Neural cell (in vitro differentiated cells): ENCODE data around the gene LFNG. TPM values are rescaled to one million over a fixed set of nuclear protein-coding genes. Genes with fewer than 3 reads are reported as not detected.
"Not testable (repeated sequence)": the region's sequence is repeated elsewhere in the genome, so short reads cannot be mapped to it uniquely, and the experiment has no call there.

ENCODE experiments used
- H2AFZ ChIP-seq: fragments of 200-600, 300-800 bp; sonication (generic), shearing (Covaris generic); 2 replicates; pipeline ENCODE4 v1.6.0; 2014; ENCODE audit warnings: low read depth, mild to moderate bottlenecking, antibody characterized with exemption, low read length, moderate library complexity
- H3F3A ChIP-seq: fragments of 200-600 bp; shearing (Covaris generic); 2 replicates; pipeline ENCODE4 v1.6.1; 2016; ENCODE audit warnings: mild to moderate bottlenecking, moderate library complexity, mixed read lengths, antibody characterized with exemption, low read length; ENCODE audit not compliant: insufficient read depth, poor library complexity, severe bottlenecking
- H3K27ac ChIP-seq: fragments of 200-600, 300-800 bp; sonication (generic), shearing (Covaris generic); 2 replicates; pipeline ENCODE4 v1.5.1; 2014; ENCODE audit warnings: mild to moderate bottlenecking, low read length, moderate library complexity
- H3K27me3 ChIP-seq: fragments of 300-800, 200-600 bp; sonication (generic), shearing (Covaris generic); 2 replicates; pipeline ENCODE4 v1.6.0; 2014; ENCODE audit warnings: mild to moderate bottlenecking, low read depth, low read length, moderate library complexity; ENCODE audit not compliant: insufficient read depth
- H3K36me3 ChIP-seq: fragments of 300-800, 200-600 bp; sonication (generic), shearing (Covaris generic); 2 replicates; pipeline ENCODE4 v1.5.1; 2014; ENCODE audit warnings: mild to moderate bottlenecking, antibody characterized with exemption, low read length, moderate library complexity; ENCODE audit not compliant: insufficient read depth
- H3K4me2 ChIP-seq: fragments of 300-800, 200-600 bp; sonication (generic), shearing (Covaris generic); 2 replicates; pipeline ENCODE4 v1.6.0; 2014; ENCODE audit warnings: mild to moderate bottlenecking, low read length
- H3K4me3 ChIP-seq: fragments of 300-800, 200-600 bp; sonication (generic), shearing (Covaris generic); 2 replicates; pipeline ENCODE4 v1.5.1; 2014; ENCODE audit warnings: mild to moderate bottlenecking, low read length, moderate library complexity
- H3K79me2 ChIP-seq: fragments of 200-600 bp; shearing (Covaris generic); replicated peaks from 2 replicates; pipeline ENCODE4 v1.6.0; 2014; ENCODE audit warnings: mild to moderate bottlenecking, low read length, moderate library complexity; ENCODE audit not compliant: insufficient read depth
- H3K9ac ChIP-seq: fragments of 300-800, 200-600 bp; sonication (generic), shearing (Covaris generic); 2 replicates; pipeline ENCODE4 v1.6.1; 2016; ENCODE audit warnings: mild to moderate bottlenecking, low read length, mixed read lengths
- H3K9me2 ChIP-seq: fragments of 200-600 bp; shearing (Covaris generic); 2 replicates; pipeline ENCODE4 v1.6.1; 2016; ENCODE audit warnings: mild to moderate bottlenecking, low read length, mixed read lengths; ENCODE audit not compliant: insufficient read depth
- H3K9me3 ChIP-seq: fragments of 200-600, 300-800 bp; sonication (generic), shearing (Covaris generic); 2 replicates; pipeline ENCODE4 v1.6.1; 2016; ENCODE audit warnings: mild to moderate bottlenecking, mixed run types, low read length, moderate library complexity, mixed read lengths
- H4K20me1 ChIP-seq: fragments of 200-600 bp; shearing (Covaris generic); 2 replicates; pipeline ENCODE4 v1.6.1; 2016; ENCODE audit warnings: mild to moderate bottlenecking, mixed run types; ENCODE audit not compliant: insufficient read depth
- CTCF ChIP-seq: fragments of 450-650 bp; IDR thresholded peaks from 2 replicates; pipeline ENCODE4 v1.5.1; 2014; ENCODE audit warnings: antibody characterized with exemption, mild to moderate bottlenecking, moderate library complexity; ENCODE audit not compliant: poor library complexity, severe bottlenecking
- EP300 ChIP-seq: fragments of 450-650 bp; conservative IDR thresholded peaks from 2 replicates; pipeline ENCODE4 v1.6.1; 2014; ENCODE audit warnings: antibody characterized with exemption, mild to moderate bottlenecking, moderate library complexity; ENCODE audit not compliant: poor library complexity, severe bottlenecking
- EZH2 ChIP-seq: fragments of 200-600, 300-800 bp; shearing (Covaris generic), sonication (generic); IDR thresholded peaks from 2 replicates; pipeline ENCODE4 v1.6.1; 2014; ENCODE audit warnings: antibody characterized with exemption, low read length, borderline replicate concordance, mild to moderate bottlenecking; ENCODE audit not compliant: insufficient read depth, poor library complexity, severe bottlenecking
- MXI1 ChIP-seq: fragments of 450-650 bp; conservative IDR thresholded peaks from 2 replicates; pipeline ENCODE4 v1.6.1; 2014; ENCODE audit warnings: antibody characterized with exemption, mild to moderate bottlenecking; ENCODE audit not compliant: poor library complexity, severe bottlenecking
- POLR2AphosphoS5 ChIP-seq: IDR thresholded peaks from 2 replicates; pipeline ENCODE4 v1.6.1; 2012
- RAD21 ChIP-seq: fragments of 450-650 bp; conservative IDR thresholded peaks from 2 replicates; pipeline ENCODE4 v1.6.1; 2014; ENCODE audit warnings: antibody characterized with exemption, mild to moderate bottlenecking, moderate library complexity
- REST ChIP-seq: IDR thresholded peaks from 2 replicates; pipeline ENCODE4 v1.6.1; 2012; ENCODE audit warnings: borderline replicate concordance
- SMC3 ChIP-seq: fragments of 450-650 bp; conservative IDR thresholded peaks from 2 replicates; pipeline ENCODE4 v1.6.1; 2014; ENCODE audit warnings: antibody characterized with exemption, mild to moderate bottlenecking, moderate library complexity; ENCODE audit not compliant: poor library complexity
- TAF1 ChIP-seq: IDR thresholded peaks from 2 replicates; pipeline ENCODE4 v1.6.1; 2012; ENCODE audit warnings: low read depth
- polyA plus RNA-seq: library from polyadenylated mRNA; depleted of rRNA; stranded (reverse); fragments of >200 nt; gene quantifications from 2 replicates; pipeline ENCODE4 v1.2.3, GENCODE V29; 2014

LFNG gene
- polyA plus RNA-seq, 1 donor from 2014 or later, result 0.30 TPM

DNA sequence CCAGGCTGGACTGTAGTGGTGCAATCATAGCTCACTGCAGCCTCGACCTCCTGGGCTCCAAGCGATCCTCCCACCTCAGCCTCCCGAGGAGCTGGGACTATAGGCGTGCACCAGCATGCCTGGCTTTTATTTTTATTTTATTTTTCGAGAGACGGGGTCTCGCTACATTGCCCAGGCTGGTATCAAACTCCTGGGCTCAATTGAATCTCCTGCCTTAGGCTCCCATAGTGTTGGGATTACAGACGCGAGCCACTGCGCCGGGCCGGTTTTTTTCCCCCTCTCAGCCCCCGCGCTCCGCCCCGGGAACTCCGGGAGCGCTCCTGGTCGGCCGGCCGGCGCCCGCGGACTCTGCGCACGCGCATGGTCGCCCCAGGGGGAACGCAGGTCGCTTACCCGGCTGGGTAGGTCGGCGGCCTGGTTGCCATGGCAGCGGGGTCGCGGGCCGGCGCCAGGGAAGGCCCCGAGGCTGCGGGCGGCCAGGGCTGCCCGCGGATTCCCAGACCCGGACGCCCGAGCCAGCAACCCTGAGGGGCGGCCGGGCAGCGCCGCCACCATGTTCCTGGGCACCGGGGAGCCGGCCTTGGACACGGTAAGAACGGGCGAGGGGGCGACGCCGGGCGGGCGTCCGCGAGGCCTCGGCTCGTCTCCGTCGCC is 39.2 kb downstream of the LFNG start, which contains the start of gene IQCE:
IQCE (plus strand) TSS at position 351 of the 654 bp plus-strand sequence; CDS start at position 554, 203 bp downstream.
- peak within 1 kb of the TSS; percentile 39 for H3K27ac ChIP-seq
- no peaks in the 10 kb centered on the region for H3K27me3 ChIP-seq
- TF ChIP-seq RAD21, result peak; percentile 36
- TF ChIP-seq MXI1, result peak; percentile 91
- no peak for TF ChIP-seq EZH2
- TF ChIP-seq SMC3, result peak; percentile 56
- peak; percentile 28 for TF ChIP-seq CTCF
- no peak for TF ChIP-seq REST
- TF ChIP-seq TAF1, result no peak
- peak; percentile 52 for TF ChIP-seq EP300
- TF ChIP-seq POLR2AphosphoS5, result peak; percentile 28
- peaks cover 17% of the 10 kb centered on the region for H3K79me2 ChIP-seq
- H3K36me3 ChIP-seq, result no peaks in the 10 kb centered on the region
- peak within 1 kb of the TSS; percentile 72 for H3K9ac ChIP-seq
- H3F3A ChIP-seq, result no peaks in the 10 kb centered on the region
- peak within 1 kb of the TSS; percentile 60 for H2AFZ ChIP-seq
- H4K20me1 ChIP-seq, result no peaks in the 10 kb centered on the region
- H3K9me3 ChIP-seq, result no peaks in the 10 kb centered on the region
- peak within 1 kb of the TSS; percentile 95 for H3K4me3 ChIP-seq
- no peaks in the 10 kb centered on the region for H3K9me2 ChIP-seq
- H3K4me2 ChIP-seq, result no peak within 1 kb of the TSS

DNA sequence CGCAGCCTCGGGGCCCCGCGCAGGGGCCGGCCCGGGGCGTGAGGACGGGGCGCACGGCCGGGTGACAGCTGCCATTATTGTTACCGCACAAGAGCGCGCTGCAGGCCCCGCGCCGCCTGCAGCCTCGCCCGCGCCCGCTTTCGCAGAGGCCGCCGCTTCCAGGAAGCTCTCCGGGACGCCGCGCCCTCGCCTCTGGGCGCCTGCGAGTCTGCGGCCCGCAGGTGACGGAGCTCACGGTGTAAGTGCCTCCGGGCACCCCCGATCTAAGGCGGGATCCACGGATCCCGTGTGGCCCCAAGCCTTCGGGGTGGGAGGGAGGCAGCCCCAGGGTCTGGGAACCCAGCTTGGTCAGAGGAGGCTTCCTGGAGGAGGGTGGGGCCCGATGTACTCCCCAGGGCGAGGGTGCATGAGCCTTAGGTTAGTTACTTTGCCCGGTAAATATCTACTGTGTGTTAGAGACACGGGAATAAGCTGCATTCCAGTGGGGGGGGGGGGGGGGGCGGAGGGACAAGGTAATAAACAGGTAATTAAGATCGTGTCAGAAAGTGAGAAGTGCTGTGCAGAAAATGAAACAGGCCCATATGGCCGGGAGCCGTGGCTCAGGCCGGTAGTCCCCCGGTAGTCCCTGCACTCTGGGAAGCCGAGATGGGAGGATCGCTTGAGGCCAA is 39.8 kb downstream of the LFNG start:
- H2AFZ ChIP-seq, result peak overlapping the region; percentile 60
- H4K20me1 ChIP-seq, result no peaks in the 10 kb centered on the region
- no peaks in the 10 kb centered on the region for H3K9me2 ChIP-seq
- TF ChIP-seq REST (no peak), MXI1 (peak; percentile 61), CTCF (no peak), SMC3 (peak; percentile 42)
- H3K4me3 ChIP-seq, result peak overlapping the region; percentile 95
- no peaks in the 10 kb centered on the region for H3K9me3 ChIP-seq
- peaks cover 17% of the 10 kb centered on the region for H3K79me2 ChIP-seq
- no peaks in the 10 kb centered on the region for H3K27me3 ChIP-seq
- H3F3A ChIP-seq, result no peaks in the 10 kb centered on the region
- H3K27ac ChIP-seq, result peak overlapping the region; percentile 39
- no peaks in the 10 kb centered on the region for H3K36me3 ChIP-seq
- no peak overlapping the region for H3K4me2 ChIP-seq
- peak overlapping the region; percentile 72 for H3K9ac ChIP-seq

GRCh38 chr7:2563955-2564354 is 44.4 kb downstream of the LFNG start:
- not testable (repeated sequence) for H3K4me2 ChIP-seq, H3K27ac ChIP-seq, H3K4me3 ChIP-seq, H4K20me1 ChIP-seq, H3K27me3 ChIP-seq, H3K9ac ChIP-seq, H2AFZ ChIP-seq, H3K9me3 ChIP-seq, H3K9me2 ChIP-seq, H3K36me3 ChIP-seq, H3F3A ChIP-seq
- H3K79me2 ChIP-seq, result peaks cover 23% of the 10 kb centered on the region
